Thoracic aorta (tissue), 2 donors: ENCODE data around the gene PRDM15. TPM values are rescaled to one million over a fixed set of nuclear protein-coding genes. Genes with fewer than 3 reads are reported as not detected.

ENCODE experiments used
- ATAC-seq: fragments of 150-250 bp; one replicate; pipeline ENCODE4 v1.8.0; 2017; ENCODE audit warnings: low read depth; ENCODE audit not compliant: insufficient number of reproducible peaks, low FRiP score
- DNase-seq: peaks from one replicate; pipeline ENCODE4 v3.0.0-alpha.2; 2020; ENCODE audit warnings: low spot score
- H3K27ac ChIP-seq, 2 donors: fragments of 200-600 bp; sonication (generic); 1 replicate in 1 of 2; 2 replicates in 1 of 2; pipeline ENCODE4 v1.5.1; 2016; ENCODE audit warnings: mild to moderate bottlenecking in 2 of 2, moderate library complexity in 2 of 2
- H3K27me3 ChIP-seq: fragments of 200-600 bp; sonication (generic); replicated peaks from 2 replicates; pipeline ENCODE4 v1.6.0; 2016; ENCODE audit warnings: mild to moderate bottlenecking; ENCODE audit not compliant: insufficient read depth
- H3K36me3 ChIP-seq: fragments of 200-600 bp; sonication (generic); one replicate; pipeline ENCODE4 v1.5.1; 2016
- H3K4me1 ChIP-seq, 2 donors: fragments of 200-600 bp; sonication (generic); 1 replicate in 1 of 2; 2 replicates in 1 of 2; pipeline versions ENCODE4 v1.5.1 to v1.6.0; 2016; ENCODE audit warnings: low read depth in 2 of 2, mild to moderate bottlenecking in 1 of 2; ENCODE audit not compliant: control insufficient read depth in 1 of 2
- H3K4me3 ChIP-seq: fragments of 200-600 bp; sonication (generic); 2 replicates; pipeline ENCODE4 v1.5.1; 2016; ENCODE audit warnings: mild to moderate bottlenecking
- H3K9me3 ChIP-seq: fragments of 200-600 bp; sonication (generic); 2 replicates; pipeline ENCODE4 v1.5.1; 2016
- total RNA-seq, 2 donors: library from RNA; depleted of rRNA; stranded (reverse); fragments of >200 nt; gene quantifications; one replicate each; pipeline versions ENCODE4 v1.1.0 to v1.2.3, GENCODE V29; 2016
- TF ChIP-seq, protein P1 (sequence below): fragments of 200-600 bp; sonication (generic); IDR thresholded peaks from one replicate; pipeline ENCODE4 v1.5.1; 2019; ENCODE audit warnings: antibody characterized with exemption

Gene PRDM15
- total RNA-seq, 2 donors from 2014 or later, result 9.0 to 14.9 TPM

GRCh38 chr21:41852151-41852928, 26.8 kb downstream of the PRDM15 start:
- Histone ChIP-seq H3K4me3 (no peak overlapping the region), H3K9me3 (no peaks in the 10 kb centered on the region), H3K36me3 (peaks cover 23% of the 10 kb centered on the region), H3K27ac (no peak overlapping the region), H3K27me3 (no peaks in the 10 kb centered on the region), H3K4me1 (no peaks in the 10 kb centered on the region)
- TF ChIP-seq, protein P1, sequence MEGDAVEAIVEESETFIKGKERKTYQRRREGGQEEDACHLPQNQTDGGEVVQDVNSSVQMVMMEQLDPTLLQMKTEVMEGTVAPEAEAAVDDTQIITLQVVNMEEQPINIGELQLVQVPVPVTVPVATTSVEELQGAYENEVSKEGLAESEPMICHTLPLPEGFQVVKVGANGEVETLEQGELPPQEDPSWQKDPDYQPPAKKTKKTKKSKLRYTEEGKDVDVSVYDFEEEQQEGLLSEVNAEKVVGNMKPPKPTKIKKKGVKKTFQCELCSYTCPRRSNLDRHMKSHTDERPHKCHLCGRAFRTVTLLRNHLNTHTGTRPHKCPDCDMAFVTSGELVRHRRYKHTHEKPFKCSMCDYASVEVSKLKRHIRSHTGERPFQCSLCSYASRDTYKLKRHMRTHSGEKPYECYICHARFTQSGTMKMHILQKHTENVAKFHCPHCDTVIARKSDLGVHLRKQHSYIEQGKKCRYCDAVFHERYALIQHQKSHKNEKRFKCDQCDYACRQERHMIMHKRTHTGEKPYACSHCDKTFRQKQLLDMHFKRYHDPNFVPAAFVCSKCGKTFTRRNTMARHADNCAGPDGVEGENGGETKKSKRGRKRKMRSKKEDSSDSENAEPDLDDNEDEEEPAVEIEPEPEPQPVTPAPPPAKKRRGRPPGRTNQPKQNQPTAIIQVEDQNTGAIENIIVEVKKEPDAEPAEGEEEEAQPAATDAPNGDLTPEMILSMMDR, result no peak
- ATAC-seq (no peak), DNase-seq (no peak)

GRCh38 chr21:41851090-41851790, 27.9 kb downstream of the PRDM15 start:
- Histone ChIP-seq H3K36me3 (peaks cover 18% of the 10 kb centered on the region), H3K9me3 (no peaks in the 10 kb centered on the region), H3K4me1 (no peaks in the 10 kb centered on the region), H3K27ac (no peak overlapping the region), H3K27me3 (no peaks in the 10 kb centered on the region), H3K4me3 (no peak overlapping the region)
- no peak for ATAC-seq
- no peak for DNase-seq
- TF ChIP-seq, protein P1, result no peak

DNA sequence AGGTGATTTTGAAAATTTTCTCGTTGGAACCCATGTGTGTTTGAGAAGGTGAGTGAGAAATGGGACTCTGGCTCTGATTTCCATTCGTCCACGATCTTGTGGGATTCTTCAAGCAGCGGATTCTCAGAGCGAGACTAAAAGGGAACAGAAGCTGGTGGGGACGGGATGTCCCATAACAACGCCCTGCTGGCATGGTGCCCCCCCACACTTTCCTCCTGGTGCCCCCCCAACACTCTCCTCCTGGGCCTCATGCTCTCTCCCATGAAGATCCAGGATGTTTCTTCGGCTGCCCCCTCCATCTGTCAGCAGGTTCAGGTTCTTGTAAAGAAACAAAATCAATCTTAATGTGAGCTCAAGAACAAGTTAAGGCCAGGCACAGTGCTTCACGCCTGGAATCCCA, 29.1 kb downstream of the PRDM15 start:
- DNase-seq (no peak), ATAC-seq (no peak)
- Histone ChIP-seq H3K4me3 (no peak overlapping the region), H3K27me3 (no peaks in the 10 kb centered on the region), H3K27ac (no peak overlapping the region), H3K36me3 (peaks cover 16% of the 10 kb centered on the region), H3K9me3 (no peaks in the 10 kb centered on the region), H3K4me1 (no peaks in the 10 kb centered on the region)
- TF ChIP-seq, protein P1, result no peak

DNA sequence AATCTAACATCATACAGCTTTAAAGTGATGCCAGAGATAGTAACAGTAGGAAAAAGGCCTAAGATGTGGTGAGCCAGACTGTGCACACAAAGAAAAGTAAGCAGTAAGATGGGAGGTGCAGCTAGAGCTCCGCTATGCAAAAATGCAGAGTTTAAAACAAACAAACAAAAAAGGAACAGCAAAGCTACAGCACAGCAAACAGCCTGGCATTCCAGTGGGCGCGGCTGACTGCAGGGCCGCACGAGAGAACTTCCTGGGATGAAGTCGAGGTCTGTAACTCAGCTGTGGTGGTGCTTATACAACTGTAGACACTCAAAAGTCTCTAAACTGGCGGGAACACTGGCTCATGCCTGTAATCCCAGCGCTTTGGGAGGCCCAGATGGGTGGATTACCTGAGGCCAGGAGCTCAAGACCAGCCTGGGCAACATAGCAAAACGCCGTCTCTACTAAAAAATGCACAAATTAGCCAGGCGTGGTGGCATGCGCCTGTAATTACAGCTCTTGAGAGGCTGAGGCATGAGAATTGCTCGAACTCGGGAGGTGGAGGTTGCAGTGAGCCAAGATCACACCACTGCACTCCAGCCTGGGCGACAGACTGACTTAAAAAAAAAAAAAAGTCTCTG, 30.1 kb downstream of the PRDM15 start:
- H3K4me3 ChIP-seq, result no peak overlapping the region
- DNase-seq, result no peak
- H3K27ac ChIP-seq, result no peak overlapping the region
- no peaks in the 10 kb centered on the region for H3K4me1 ChIP-seq
- TF ChIP-seq, protein P1, result no peak
- ATAC-seq, result no peak
- no peaks in the 10 kb centered on the region for H3K27me3 ChIP-seq
- H3K36me3 ChIP-seq, result peaks cover 10% of the 10 kb centered on the region
- H3K9me3 ChIP-seq, result no peaks in the 10 kb centered on the region

GRCh38 chr21:41848533-41848932, 30.6 kb downstream of the PRDM15 start:
- no peaks in the 10 kb centered on the region for H3K4me1 ChIP-seq
- H3K36me3 ChIP-seq, result peaks cover 6% of the 10 kb centered on the region
- no peak for DNase-seq
- no peaks in the 10 kb centered on the region for H3K27me3 ChIP-seq
- H3K27ac ChIP-seq, result no peak overlapping the region
- TF ChIP-seq, protein P1, result no peak
- ATAC-seq, result no peak
- H3K4me3 ChIP-seq, result no peak overlapping the region
- H3K9me3 ChIP-seq, result no peaks in the 10 kb centered on the region
